SK-N-SH (cell line): ENCODE measurements around the gene GABRG3. TPM values are rescaled to one million over a fixed set of nuclear protein-coding genes. Genes with fewer than 3 reads are reported as not detected.

Experiments
- CTCF ChIA-PET: fragments of 300-600, 350-600 bp; formaldehyde crosslinking; extraction: SDS; loops from one replicate; lab custom pipeline; 2021; lab: Yijun Ruan, JAX
- POLR2A ChIA-PET: fragments of 350-600 bp; sonication (Branson Sonifier 250); formaldehyde crosslinking; extraction: SDS; loops from one replicate; lab custom pipeline; 2020; ENCODE audit warnings: antibody characterized with exemption, inconsistent platforms; lab: Yijun Ruan, JAX
- DNase-seq: peaks from one replicate; pipeline ENCODE4 v3.0.0; 2012
- H2AFZ ChIP-seq: fragments of 200-600 bp; sonication (generic); 2 replicates; pipeline ENCODE4 v1.8.1; 2016; ENCODE audit warnings: antibody characterized with exemption, mild to moderate bottlenecking, low read depth
- H3F3A ChIP-seq: fragments of 200-600 bp; sonication (generic); replicated peaks from 2 replicates; pipeline ENCODE3; 2016; ENCODE audit warnings: antibody characterized with exemption, mild to moderate bottlenecking; ENCODE audit not compliant: insufficient read depth
- H3K27ac ChIP-seq, 2 experiments: fragments of 200-500 bp in 1 of 2; fragments of 200-600 bp in 1 of 2; sonication (Bioruptor generic) in 1 of 2; sonication (generic), shearing (Covaris generic) in 1 of 2; 2 replicates each; pipeline versions ENCODE4 v1.5.1 to v1.6.1; 2014 to 2016; ENCODE audit warnings: low read depth in 2 of 2, inconsistent platforms in 1 of 2, low read length in 1 of 2, mild to moderate bottlenecking in 1 of 2, mixed read lengths in 1 of 2
- H3K27me3 ChIP-seq: fragments of 200-600 bp; sonication (generic), shearing (Covaris generic); 2 replicates; pipeline ENCODE4 v1.6.1; 2016; ENCODE audit warnings: mixed run types; ENCODE audit not compliant: insufficient read depth
- H3K36me3 ChIP-seq, 2 experiments: fragments of 200-500 bp in 1 of 2; fragments of 200-600 bp in 1 of 2; sonication (Bioruptor generic) in 1 of 2; sonication (generic) in 1 of 2; replicated peaks in 1 of 2; 2 replicates each; pipeline versions ENCODE3 to v1.5.1; 2014 to 2016; ENCODE audit warnings: low read length in 1 of 2, mild to moderate bottlenecking in 1 of 2; ENCODE audit not compliant: insufficient read depth in 2 of 2, control insufficient read depth in 1 of 2
- H3K4me1 ChIP-seq, 2 experiments: fragments of 200-500 bp in 1 of 2; fragments of 200-600 bp in 1 of 2; sonication (Bioruptor generic) in 1 of 2; sonication (generic), shearing (Covaris generic) in 1 of 2; 2 replicates each; pipeline versions ENCODE4 v1.5.1 to v1.6.1; 2014 to 2016; ENCODE audit warnings: low read depth in 1 of 2, low read length in 1 of 2, mixed run types in 1 of 2; ENCODE audit not compliant: insufficient read depth in 2 of 2, control insufficient read depth in 1 of 2
- H3K4me2 ChIP-seq: fragments of 200-600 bp; sonication (generic), shearing (Covaris generic); 2 replicates; pipeline ENCODE4 v1.6.1; 2017; ENCODE audit warnings: mixed run types
- H3K4me3 ChIP-seq, 2 experiments: fragments of 200-500 bp in 1 of 2; fragments of 200-600 bp in 1 of 2; sonication (Bioruptor generic) in 1 of 2; sonication (generic), shearing (Covaris generic) in 1 of 2; 2 replicates each; pipeline versions ENCODE4 v1.5.1 to v1.8.1; 2014 to 2016; ENCODE audit warnings: low read depth in 2 of 2, inconsistent platforms in 1 of 2, low read length in 1 of 2, mild to moderate bottlenecking in 1 of 2, mixed read lengths in 1 of 2, moderate library complexity in 1 of 2
- H3K79me2 ChIP-seq: fragments of 200-600 bp; sonication (generic); 2 replicates; pipeline ENCODE4 v1.8.1; 2017; ENCODE audit warnings: mild to moderate bottlenecking; ENCODE audit not compliant: insufficient read depth
- H3K9ac ChIP-seq: fragments of 200-600 bp; sonication (generic); 2 replicates; pipeline ENCODE4 v1.6.1; 2017; ENCODE audit warnings: mixed run types
- H3K9me2 ChIP-seq: fragments of 200-600 bp; sonication (generic); 2 replicates; pipeline ENCODE4 v1.6.1; 2017; ENCODE audit warnings: mixed run types
- H3K9me3 ChIP-seq: fragments of 200-600 bp; sonication (generic); 2 replicates; pipeline ENCODE4 v1.6.1; 2017; ENCODE audit warnings: mixed run types, mild to moderate bottlenecking, moderate library complexity
- H4K20me1 ChIP-seq: fragments of 200-600 bp; sonication (generic); 2 replicates; pipeline ENCODE4 v1.6.1; 2017; ENCODE audit warnings: mild to moderate bottlenecking, mixed run types; ENCODE audit not compliant: insufficient read depth
- CHD2 ChIP-seq: fragments of 150-350 bp; IDR thresholded peaks from 2 replicates; pipeline ENCODE4 v1.6.1; 2018; ENCODE audit warnings: low read length; ENCODE audit not compliant: partially characterized antibody
- ELF1 ChIP-seq: IDR thresholded peaks from 2 replicates; pipeline ENCODE4 v1.4.0; 2012
- EP300 ChIP-seq, 2 experiments: IDR thresholded peaks; 2 replicates each; pipeline versions ENCODE4 v1.4.0 to v1.6.1; 2012; ENCODE audit warnings: borderline replicate concordance in 1 of 2, low read depth in 1 of 2, low read length in 1 of 2
- FOXJ3 ChIP-seq: sonication (generic); formaldehyde crosslinking; IDR thresholded peaks from 2 replicates; pipeline ENCODE4 v1.5.1; 2020; ENCODE audit warnings: mild to moderate bottlenecking, missing genetic modification reagents
- GABPA ChIP-seq: IDR thresholded peaks from 2 replicates; pipeline ENCODE4 v1.4.0; 2012; ENCODE audit warnings: low read depth, mild to moderate bottlenecking
- MEF2A ChIP-seq: IDR thresholded peaks from 2 replicates; pipeline ENCODE4 v1.4.0; 2012; ENCODE audit warnings: low read depth, borderline replicate concordance
- MXI1 ChIP-seq: IDR thresholded peaks from 2 replicates; pipeline ENCODE4 v1.6.1; 2012; ENCODE audit warnings: mild to moderate bottlenecking, low read depth, low read length, improper control_type of control experiment
- NFIC ChIP-seq: IDR thresholded peaks from 2 replicates; pipeline ENCODE4 v1.4.0; 2012; ENCODE audit warnings: borderline replicate concordance
- NRF1 ChIP-seq: IDR thresholded peaks from 2 replicates; pipeline ENCODE4 v1.6.1; 2012; ENCODE audit warnings: low read depth, mild to moderate bottlenecking, low read length
- POLR2AphosphoS5 ChIP-seq: IDR thresholded peaks from 2 replicates; pipeline ENCODE4 v1.6.1; 2012; ENCODE audit warnings: low read depth, low read length
- RCOR1 ChIP-seq: fragments of 150-350 bp; IDR thresholded peaks from 2 replicates; pipeline ENCODE4 v1.6.1; 2017; ENCODE audit warnings: antibody characterized with exemption, low read length
- RXRA ChIP-seq: IDR thresholded peaks from 2 replicates; pipeline ENCODE4 v1.4.0; 2012; ENCODE audit warnings: low read depth, mild to moderate bottlenecking, borderline replicate concordance
- SIN3A ChIP-seq: IDR thresholded peaks from 2 replicates; pipeline ENCODE4 v1.6.1; 2012; ENCODE audit warnings: low read depth, mild to moderate bottlenecking, low read length, moderate library complexity, borderline replicate concordance
- TAF1 ChIP-seq: IDR thresholded peaks from 2 replicates; pipeline ENCODE4 v1.6.1; 2012; ENCODE audit warnings: low read depth, mild to moderate bottlenecking, low read length, moderate library complexity, borderline replicate concordance
- TCF12 ChIP-seq: IDR thresholded peaks from 2 replicates; pipeline ENCODE4 v1.4.0; 2012
- WGBS: methylation state at CpG from one replicate; pipeline ENCODE4 v1.1.6; 2017; ENCODE audit warnings: low lambda C conversion rate; 5-methylcytosine and 5-hydroxymethylcytosine counted together
- polyA plus RNA-seq, 3 experiments: library from polyadenylated mRNA; depleted of rRNA; stranded (reverse); fragments of >200 nt; gene quantifications; 2 replicates each; pipeline ENCODE4 v1.2.3, GENCODE V29; 2012
- TF ChIP-seq, protein P1 (sequence below): IDR thresholded peaks from 2 replicates; pipeline ENCODE4; 2012
- TF ChIP-seq, protein P2 (sequence below): IDR thresholded peaks from 2 replicates; pipeline ENCODE4 v1.4.0; 2012; ENCODE audit warnings: low read depth, borderline replicate concordance
- TF ChIP-seq, protein P3 (sequence below): fragments of 150-350 bp; IDR thresholded peaks from 2 replicates; pipeline ENCODE4 v1.6.1; 2017; ENCODE audit warnings: antibody characterized with exemption, low read length, low read depth, borderline replicate concordance
- TF ChIP-seq, protein P4 (sequence below): IDR thresholded peaks from 2 replicates; pipeline ENCODE4 v1.4.0; 2012; ENCODE audit warnings: low read depth, borderline replicate concordance

Gene GABRG3
- polyA plus RNA-seq, 1 of the 3 experiments (the other 2 are of a cell fraction): not detected

DNA sequence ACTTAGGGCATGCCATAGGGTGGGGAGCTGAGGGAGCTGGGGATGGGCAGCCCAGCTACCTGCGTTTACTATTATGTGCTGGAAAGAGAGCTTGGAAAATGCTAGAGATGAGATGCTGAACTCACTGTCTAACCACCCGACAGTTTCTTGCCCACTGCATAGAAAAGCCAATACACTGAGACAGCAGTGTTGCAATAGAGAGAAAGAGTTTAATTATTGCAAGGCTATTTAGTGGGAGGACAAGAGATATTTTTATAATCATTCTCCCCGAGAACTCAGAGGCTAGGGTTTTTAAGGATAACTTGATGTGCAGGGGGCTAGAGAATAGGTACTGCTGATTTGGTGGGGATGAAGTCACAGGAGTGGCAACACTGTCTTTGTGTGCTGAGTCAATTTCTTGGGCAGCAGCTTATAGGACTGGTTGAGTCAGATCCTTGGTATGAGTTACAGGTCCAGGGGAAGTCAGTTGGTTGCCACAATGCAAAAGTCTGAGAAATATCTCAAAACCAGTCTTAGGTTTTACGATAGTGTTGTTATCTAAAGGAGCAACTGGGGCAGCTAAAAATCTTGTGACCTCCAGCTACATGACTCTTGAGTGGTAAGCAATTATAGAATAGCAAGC is 205.9 kb downstream of the GABRG3 start:
- POLR2A ChIA-PET: no interaction called here
- no peak for DNase-seq
- TF ChIP-seq EP300 (IDR thresholded peaks at IDR 0.05; ENCODE audit: borderline replicate concordance in 1 of 2, low read depth in 1 of 2, low read length in 1 of 2) (no peak), MEF2A (no peak), NFIC (no peak), ELF1 (no peak), MXI1 (no peak), POLR2AphosphoS5 (no peak), FOXJ3 (CRISPR knock-in tag) (no peak), SIN3A (no peak), TCF12 (no peak), TAF1 (no peak), RXRA (no peak), RCOR1 (no peak), CHD2 (no peak), GABPA (no peak)
- TF ChIP-seq, protein P1, sequence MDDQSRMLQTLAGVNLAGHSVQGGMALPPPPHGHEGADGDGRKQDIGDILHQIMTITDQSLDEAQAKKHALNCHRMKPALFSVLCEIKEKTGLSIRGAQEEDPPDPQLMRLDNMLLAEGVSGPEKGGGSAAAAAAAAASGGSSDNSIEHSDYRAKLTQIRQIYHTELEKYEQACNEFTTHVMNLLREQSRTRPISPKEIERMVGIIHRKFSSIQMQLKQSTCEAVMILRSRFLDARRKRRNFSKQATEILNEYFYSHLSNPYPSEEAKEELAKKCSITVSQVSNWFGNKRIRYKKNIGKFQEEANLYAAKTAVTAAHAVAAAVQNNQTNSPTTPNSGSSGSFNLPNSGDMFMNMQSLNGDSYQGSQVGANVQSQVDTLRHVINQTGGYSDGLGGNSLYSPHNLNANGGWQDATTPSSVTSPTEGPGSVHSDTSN: no peak
- TF ChIP-seq, protein P2, sequence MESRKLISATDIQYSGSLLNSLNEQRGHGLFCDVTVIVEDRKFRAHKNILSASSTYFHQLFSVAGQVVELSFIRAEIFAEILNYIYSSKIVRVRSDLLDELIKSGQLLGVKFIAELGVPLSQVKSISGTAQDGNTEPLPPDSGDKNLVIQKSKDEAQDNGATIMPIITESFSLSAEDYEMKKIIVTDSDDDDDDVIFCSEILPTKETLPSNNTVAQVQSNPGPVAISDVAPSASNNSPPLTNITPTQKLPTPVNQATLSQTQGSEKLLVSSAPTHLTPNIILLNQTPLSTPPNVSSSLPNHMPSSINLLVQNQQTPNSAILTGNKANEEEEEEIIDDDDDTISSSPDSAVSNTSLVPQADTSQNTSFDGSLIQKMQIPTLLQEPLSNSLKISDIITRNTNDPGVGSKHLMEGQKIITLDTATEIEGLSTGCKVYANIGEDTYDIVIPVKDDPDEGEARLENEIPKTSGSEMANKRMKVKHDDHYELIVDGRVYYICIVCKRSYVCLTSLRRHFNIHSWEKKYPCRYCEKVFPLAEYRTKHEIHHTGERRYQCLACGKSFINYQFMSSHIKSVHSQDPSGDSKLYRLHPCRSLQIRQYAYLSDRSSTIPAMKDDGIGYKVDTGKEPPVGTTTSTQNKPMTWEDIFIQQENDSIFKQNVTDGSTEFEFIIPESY: no peak

DNA sequence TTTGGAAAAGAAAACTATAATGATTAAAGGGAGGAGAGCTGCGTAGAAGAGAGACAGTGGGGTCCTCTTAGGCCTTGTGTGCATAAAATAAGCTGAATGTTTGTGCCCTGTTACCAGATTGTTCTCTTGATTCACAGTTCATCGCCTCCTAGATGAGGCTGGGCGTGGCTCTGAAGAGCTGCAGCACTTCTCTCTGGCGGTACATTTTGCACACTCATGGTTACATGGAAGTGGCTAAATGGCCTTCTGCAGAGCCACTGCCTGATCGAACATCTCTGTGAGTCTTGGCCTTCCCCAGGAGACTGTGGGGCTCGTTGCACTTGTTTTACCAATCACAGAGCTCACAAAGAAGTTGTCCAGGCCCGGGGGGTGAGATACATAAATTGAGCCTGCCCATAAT is 208.8 kb downstream of the GABRG3 start:
- Histone ChIP-seq H3K79me2 (no peaks in the 10 kb centered on the region), H3K36me3 (no peaks in the 10 kb centered on the region), H3K9me2 (no peaks in the 10 kb centered on the region), H3K9ac (no peak overlapping the region), H4K20me1 (no peaks in the 10 kb centered on the region), H3K27ac (no peak overlapping the region), H3K9me3 (no peaks in the 10 kb centered on the region), H3K4me3 (no peak overlapping the region), H3K4me1 (peaks cover 0 to 9% of the 10 kb centered on the region in 2 experiments; a peak in 2 of 4 replicates), H3F3A (no peaks in the 10 kb centered on the region), H2AFZ (no peak overlapping the region), H3K4me2 (no peak overlapping the region), H3K27me3 (no peaks in the 10 kb centered on the region)
- no peak for DNase-seq
- WGBS: 31% methylated on average over 6 of the region's 7 CpGs
- CTCF ChIA-PET: no interaction called here
- TF ChIP-seq, protein P3, sequence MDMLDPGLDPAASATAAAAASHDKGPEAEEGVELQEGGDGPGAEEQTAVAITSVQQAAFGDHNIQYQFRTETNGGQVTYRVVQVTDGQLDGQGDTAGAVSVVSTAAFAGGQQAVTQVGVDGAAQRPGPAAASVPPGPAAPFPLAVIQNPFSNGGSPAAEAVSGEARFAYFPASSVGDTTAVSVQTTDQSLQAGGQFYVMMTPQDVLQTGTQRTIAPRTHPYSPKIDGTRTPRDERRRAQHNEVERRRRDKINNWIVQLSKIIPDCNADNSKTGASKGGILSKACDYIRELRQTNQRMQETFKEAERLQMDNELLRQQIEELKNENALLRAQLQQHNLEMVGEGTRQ: no peak
- TF ChIP-seq NRF1 (no peak), MEF2A (no peak), NFIC (no peak)
- TF ChIP-seq, protein P1: no peak
- TF ChIP-seq, protein P4, sequence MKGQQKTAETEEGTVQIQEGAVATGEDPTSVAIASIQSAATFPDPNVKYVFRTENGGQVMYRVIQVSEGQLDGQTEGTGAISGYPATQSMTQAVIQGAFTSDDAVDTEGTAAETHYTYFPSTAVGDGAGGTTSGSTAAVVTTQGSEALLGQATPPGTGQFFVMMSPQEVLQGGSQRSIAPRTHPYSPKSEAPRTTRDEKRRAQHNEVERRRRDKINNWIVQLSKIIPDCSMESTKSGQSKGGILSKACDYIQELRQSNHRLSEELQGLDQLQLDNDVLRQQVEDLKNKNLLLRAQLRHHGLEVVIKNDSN: no peak
- POLR2A ChIA-PET: no interaction called here

More for the DNA sequence above, 205.9 kb downstream of the GABRG3 start:
- Histone ChIP-seq H3K4me1 (no peaks in the 10 kb centered on the region), H3F3A (no peaks in the 10 kb centered on the region), H3K27ac (no peak overlapping the region), H3K36me3 (no peaks in the 10 kb centered on the region), H2AFZ (no peak overlapping the region), H3K4me2 (no peak overlapping the region), H3K9me2 (no peaks in the 10 kb centered on the region), H3K4me3 (no peak overlapping the region), H4K20me1 (no peaks in the 10 kb centered on the region), H3K9ac (no peak overlapping the region), H3K79me2 (no peaks in the 10 kb centered on the region), H3K9me3 (no peaks in the 10 kb centered on the region), H3K27me3 (no peaks in the 10 kb centered on the region)
- CTCF ChIA-PET: no interaction called here
- 17% methylated on average over 4 of the region's 4 CpGs for WGBS
